Left ventricle myocardium inferior (tissue), 1 donor: ENCODE data around the gene SLCO2B1. TPM values are rescaled to one million over a fixed set of nuclear protein-coding genes. Genes with fewer than 3 reads are reported as not detected.

Source experiments
- DNase-seq: peaks from one replicate; pipeline ENCODE4 v3.0.0-alpha.2; 2020
- H3K27ac ChIP-seq: fragments of 200-600 bp; replicated peaks from 2 replicates; pipeline ENCODE4 v1.8.0; 2021
- H3K27me3 ChIP-seq: fragments of 200-600 bp; 2 replicates; pipeline ENCODE4 v1.8.0; 2021; ENCODE audit warnings: low read depth
- H3K36me3 ChIP-seq: fragments of 200-600 bp; 2 replicates; pipeline ENCODE4 v1.8.0; 2021
- H3K4me1 ChIP-seq: fragments of 200-600 bp; 2 replicates; pipeline ENCODE4 v1.8.0; 2021
- H3K4me3 ChIP-seq: fragments of 200-600 bp; 2 replicates; pipeline ENCODE4 v1.8.0; 2021; ENCODE audit warnings: mild to moderate bottlenecking, moderate library complexity
- H3K9me3 ChIP-seq: fragments of 200-600 bp; replicated peaks from 2 replicates; pipeline ENCODE4 v1.8.0; 2021
- CTCF ChIP-seq: fragments of 200-600 bp; IDR thresholded peaks from 2 replicates; pipeline ENCODE4 v1.8.0; 2021; ENCODE audit warnings: antibody characterized with exemption, mild to moderate bottlenecking, borderline replicate concordance
- intact Hi-C: fragments of 100-400 bp; cut with micrococcal nuclease; formaldehyde crosslinking; loops from one replicate; pipeline ENCODE4 v1.11.0; 2022
- total RNA-seq: library from RNA; stranded (reverse); fragmentation: NEBNext Ultra II Directional; extraction: Animal tissue kit (Norgen Biotek cat#: 25700); gene quantifications from one replicate; pipeline ENCODE4 v1.2.1, GENCODE V29; 2021
- donor health status: DM: no; HTN: yes; CAD: no; lungs with severe emphysema.

SLCO2B1 gene
- total RNA-seq, 1 donor from 2014 or later: 22.7 TPM

- TF ChIP-seq CTCF: peak; percentile 44
Observed at GRCh38 chr11:75214411-75214821, 63.5 kb downstream of the SLCO2B1 start.

GRCh38 chr11:75214843-75215242 is 63.9 kb downstream of the SLCO2B1 start:
- Histone ChIP-seq H3K27me3 (peaks cover 63% of the 10 kb centered on the region), H3K4me3 (no peak overlapping the region), H3K36me3 (no peaks in the 10 kb centered on the region), H3K9me3 (no peaks in the 10 kb centered on the region), H3K27ac (no peak overlapping the region), H3K4me1 (no peaks in the 10 kb centered on the region)
- DNase-seq: no peak
- TF ChIP-seq CTCF: no peak
- intact Hi-C loops: no loop called here

More at GRCh38 chr11:75214411-75214821, 63.5 kb downstream of the SLCO2B1 start:
- Histone ChIP-seq H3K9me3 (no peaks in the 10 kb centered on the region), H3K4me1 (no peaks in the 10 kb centered on the region), H3K36me3 (no peaks in the 10 kb centered on the region), H3K4me3 (no peak overlapping the region), H3K27ac (no peak overlapping the region), H3K27me3 (peaks cover 66% of the 10 kb centered on the region)
- intact Hi-C loops: no loop called here
- DNase-seq: peak; percentile 77

- H3K27me3 ChIP-seq: peaks cover 33% of the 10 kb centered on the region
Observed at GRCh38 chr11:75219869-75220268, 69.0 kb downstream of the SLCO2B1 start.

GRCh38 chr11:75223954-75224643 is 73.2 kb downstream of the SLCO2B1 start:
- H3K4me3 ChIP-seq: no peak overlapping the region
- no peaks in the 10 kb centered on the region for H3K4me1 ChIP-seq
- no peak overlapping the region for H3K27ac ChIP-seq
- H3K9me3 ChIP-seq: no peaks in the 10 kb centered on the region
- intact Hi-C loops: no loop called here
- H3K36me3 ChIP-seq: no peaks in the 10 kb centered on the region
- DNase-seq: no peak
- H3K27me3 ChIP-seq: peaks cover 2% of the 10 kb centered on the region
- TF ChIP-seq CTCF: no peak

More at GRCh38 chr11:75219869-75220268, 69.0 kb downstream of the SLCO2B1 start:
- Histone ChIP-seq H3K4me3 (no peak overlapping the region), H3K36me3 (no peaks in the 10 kb centered on the region), H3K27ac (no peak overlapping the region), H3K4me1 (no peaks in the 10 kb centered on the region), H3K9me3 (no peaks in the 10 kb centered on the region)
- intact Hi-C loops: no loop called here
- no peak for DNase-seq
- TF ChIP-seq CTCF: no peak

GRCh38 chr11:75225794-75226193 is 74.9 kb downstream of the SLCO2B1 start:
- Histone ChIP-seq H3K27ac (no peak overlapping the region), H3K27me3 (peaks cover 15% of the 10 kb centered on the region), H3K4me3 (no peak overlapping the region), H3K9me3 (no peaks in the 10 kb centered on the region), H3K4me1 (no peaks in the 10 kb centered on the region), H3K36me3 (no peaks in the 10 kb centered on the region)
- no peak for TF ChIP-seq CTCF
- intact Hi-C loops: no loop called here
- DNase-seq: no peak
